Stimulated activated CD4-positive, alpha-beta T cell treated with anti-CD3 and anti-CD28 coated beads, TNF-alpha, amount 100 ng/mL, for 48 hours (primary cell): ENCODE measurements around the gene TMEM150B.

Experiments
- DNase-seq, 3 donors: peaks; one replicate each; pipeline ENCODE4 v3.0.0-alpha.2; 2020; ENCODE audit warnings: low read depth in 3 of 3

TMEM150B gene

GRCh38 chr19:55305983-55306562 is 19.1 kb downstream of the TMEM150B start:
- DNase-seq: no peak

GRCh38 chr19:55305491-55305890 is 19.6 kb downstream of the TMEM150B start:
- DNase-seq: peak in 2 of 3 donors; percentile 16 to 37

GRCh38 chr19:55304980-55305379 is 20.2 kb downstream of the TMEM150B start:
- DNase-seq: no peak

- DNase-seq: peak in 1 of 3 donors; percentile 21
Measured at GRCh38 chr19:55304279-55304978, 20.7 kb downstream of the TMEM150B start.

GRCh38 chr19:55303477-55303876 is 21.7 kb downstream of the TMEM150B start:
- no peak for DNase-seq

- no peak for DNase-seq
Measured at GRCh38 chr19:55302318-55302703, 22.8 kb downstream of the TMEM150B start.

GRCh38 chr19:55301459-55302317 is 23.5 kb downstream of the TMEM150B start:
- DNase-seq: peak; percentile 86 to 96 (median 92)

GRCh38 chr19:55300886-55301458 is 24.2 kb downstream of the TMEM150B start:
- no peak for DNase-seq

- no peak for DNase-seq
Measured at GRCh38 chr19:55299991-55300390, 25.1 kb downstream of the TMEM150B start.

- DNase-seq: no peak
Measured at GRCh38 chr19:55297267-55297666, 27.9 kb downstream of the TMEM150B start.

- no peak for DNase-seq
Measured at GRCh38 chr19:55289117-55289796, 35.9 kb downstream of the TMEM150B start.

GRCh38 chr19:55287361-55288079 is 37.6 kb downstream of the TMEM150B start:
- DNase-seq: no peak

GRCh38 chr19:55285229-55285890 is 39.8 kb downstream of the TMEM150B start:
- DNase-seq: no peak

GRCh38 chr19:55284405-55285058 is 40.6 kb downstream of the TMEM150B start:
- DNase-seq: no peak

GRCh38 chr19:55283548-55284377 is 41.4 kb downstream of the TMEM150B start, which contains the start of gene BRSK1:
Gene BRSK1 (plus strand): TSS chr19:55283997. CDS start chr19:55284443, 446 bp downstream.
- DNase-seq: peak in 1 of 3 donors; percentile 41

GRCh38 chr19:55279770-55280643 is 45.1 kb downstream of the TMEM150B start, which contains the start of gene HSPBP1:
Gene HSPBP1 (minus strand): TSS chr19:55280110. CDS start chr19:55279608, 502 bp downstream.
- peak; percentile 92 to 96 (median 95) for DNase-seq

GRCh38 chr19:55279340-55279739 is 45.8 kb downstream of the TMEM150B start:
- no peak for DNase-seq
